ENCODE data around the gene KCNG4.
A peak's percentile ranks its signal among the peaks of the same experiment; 100 is the strongest.

KCNG4 gene

DNA sequence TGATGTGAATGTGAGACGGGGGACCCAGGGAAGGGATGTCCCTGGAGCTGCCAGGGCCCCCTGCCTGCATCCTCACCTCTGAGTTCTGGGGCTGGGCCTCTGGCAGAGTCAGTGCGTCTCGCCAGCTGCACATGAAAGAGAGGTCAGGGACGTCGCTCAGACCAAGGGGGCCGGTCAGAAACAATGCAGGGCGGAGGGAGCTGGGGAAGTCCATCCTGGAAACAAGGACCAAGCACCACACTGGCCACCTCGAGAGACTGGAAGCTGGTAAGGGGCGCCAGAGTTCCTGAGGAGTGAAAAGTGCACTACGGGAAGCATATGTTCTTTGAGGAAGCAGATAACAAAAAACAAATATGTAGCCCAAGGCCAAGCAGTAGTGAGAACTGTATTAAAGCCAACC is 55.0 kb downstream of the KCNG4 start:
- no peaks in the 10 kb centered on the region for H3K9me3 Mint-ChIP-seq
- peaks cover 19% of the 10 kb centered on the region for H3K36me3 Mint-ChIP-seq (ENCODE audit: low read depth)
- H3K4me1 Mint-ChIP-seq: peaks cover 19% of the 10 kb centered on the region
- H3K27ac Mint-ChIP-seq: peak overlapping the region; percentile 84
- TF ChIP-seq, protein P1, sequence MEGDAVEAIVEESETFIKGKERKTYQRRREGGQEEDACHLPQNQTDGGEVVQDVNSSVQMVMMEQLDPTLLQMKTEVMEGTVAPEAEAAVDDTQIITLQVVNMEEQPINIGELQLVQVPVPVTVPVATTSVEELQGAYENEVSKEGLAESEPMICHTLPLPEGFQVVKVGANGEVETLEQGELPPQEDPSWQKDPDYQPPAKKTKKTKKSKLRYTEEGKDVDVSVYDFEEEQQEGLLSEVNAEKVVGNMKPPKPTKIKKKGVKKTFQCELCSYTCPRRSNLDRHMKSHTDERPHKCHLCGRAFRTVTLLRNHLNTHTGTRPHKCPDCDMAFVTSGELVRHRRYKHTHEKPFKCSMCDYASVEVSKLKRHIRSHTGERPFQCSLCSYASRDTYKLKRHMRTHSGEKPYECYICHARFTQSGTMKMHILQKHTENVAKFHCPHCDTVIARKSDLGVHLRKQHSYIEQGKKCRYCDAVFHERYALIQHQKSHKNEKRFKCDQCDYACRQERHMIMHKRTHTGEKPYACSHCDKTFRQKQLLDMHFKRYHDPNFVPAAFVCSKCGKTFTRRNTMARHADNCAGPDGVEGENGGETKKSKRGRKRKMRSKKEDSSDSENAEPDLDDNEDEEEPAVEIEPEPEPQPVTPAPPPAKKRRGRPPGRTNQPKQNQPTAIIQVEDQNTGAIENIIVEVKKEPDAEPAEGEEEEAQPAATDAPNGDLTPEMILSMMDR (IDR thresholded peaks at IDR 0.05): no peak
- no peaks in the 10 kb centered on the region for H3K27me3 Mint-ChIP-seq (ENCODE audit: low read depth, poor library complexity)
- peak overlapping the region; percentile 94 for H3K4me3 Mint-ChIP-seq
- DNase-seq: no peak

DNA sequence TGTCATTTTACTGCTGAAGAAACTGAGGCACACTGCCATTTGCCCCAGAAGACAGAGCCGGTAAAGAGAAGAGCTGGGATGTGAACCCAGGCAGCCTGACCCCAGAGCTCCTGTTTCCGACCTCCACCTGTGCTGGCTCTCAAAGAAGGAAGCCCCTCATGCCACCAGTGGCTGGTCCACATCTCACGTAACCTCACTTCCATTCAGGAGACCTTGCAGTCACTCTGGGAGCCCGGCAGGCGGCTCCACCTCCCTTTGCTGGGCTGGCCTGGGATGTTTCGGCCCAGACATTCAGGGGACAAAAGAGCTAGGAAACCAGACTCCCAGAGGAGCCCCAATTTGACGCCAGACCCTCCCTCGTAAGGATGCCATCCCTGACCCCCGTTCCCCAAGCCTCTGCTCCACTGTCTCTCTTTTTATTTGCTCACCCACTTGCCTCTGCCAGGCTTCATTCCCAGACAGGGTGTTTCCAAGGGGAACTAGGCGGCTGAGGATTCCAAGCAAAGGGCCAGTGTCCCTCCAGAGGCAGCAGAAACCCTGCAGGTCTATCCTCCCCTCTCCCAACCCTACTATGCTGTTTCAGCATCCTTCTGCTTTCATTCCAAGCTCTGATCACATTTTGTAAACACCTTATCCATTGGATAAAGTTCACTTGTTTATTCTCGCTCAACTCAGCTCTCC is 55.8 kb downstream of the KCNG4 start:
- peaks cover 19% of the 10 kb centered on the region for H3K4me1 Mint-ChIP-seq
- peak overlapping the region; percentile 18 for H3K4me3 Mint-ChIP-seq
- no peaks in the 10 kb centered on the region for H3K9me3 Mint-ChIP-seq
- no peak for DNase-seq
- TF ChIP-seq, protein P1 (IDR thresholded peaks at IDR 0.05): no peak
- H3K27ac Mint-ChIP-seq: no peak overlapping the region
- H3K27me3 Mint-ChIP-seq (ENCODE audit: low read depth, poor library complexity): no peaks in the 10 kb centered on the region
- peaks cover 19% of the 10 kb centered on the region for H3K36me3 Mint-ChIP-seq (ENCODE audit: low read depth)

DNA sequence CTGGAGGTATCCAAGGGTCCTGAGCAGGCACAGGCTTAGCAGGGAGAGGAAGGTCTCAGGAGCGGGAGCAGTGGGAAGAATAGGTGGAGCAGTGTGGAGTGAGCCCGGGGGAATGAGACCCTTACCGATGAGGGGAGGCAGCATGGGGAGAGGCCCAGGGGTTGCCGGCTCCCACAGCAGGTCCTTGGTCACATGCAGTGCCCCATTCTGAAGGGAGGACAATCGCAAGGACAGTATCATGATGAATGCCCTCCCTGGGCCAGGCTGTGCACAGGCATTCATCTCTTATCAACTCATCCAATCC is 56.3 kb downstream of the KCNG4 start:
- peaks cover 22% of the 10 kb centered on the region for H3K4me1 Mint-ChIP-seq
- H3K27ac Mint-ChIP-seq: no peak overlapping the region
- no peaks in the 10 kb centered on the region for H3K27me3 Mint-ChIP-seq (ENCODE audit: low read depth, poor library complexity)
- no peaks in the 10 kb centered on the region for H3K9me3 Mint-ChIP-seq
- DNase-seq: no peak
- H3K36me3 Mint-ChIP-seq (ENCODE audit: low read depth): peaks cover 19% of the 10 kb centered on the region
- H3K4me3 Mint-ChIP-seq: no peak overlapping the region
- TF ChIP-seq, protein P1 (IDR thresholded peaks at IDR 0.05): no peak

DNA sequence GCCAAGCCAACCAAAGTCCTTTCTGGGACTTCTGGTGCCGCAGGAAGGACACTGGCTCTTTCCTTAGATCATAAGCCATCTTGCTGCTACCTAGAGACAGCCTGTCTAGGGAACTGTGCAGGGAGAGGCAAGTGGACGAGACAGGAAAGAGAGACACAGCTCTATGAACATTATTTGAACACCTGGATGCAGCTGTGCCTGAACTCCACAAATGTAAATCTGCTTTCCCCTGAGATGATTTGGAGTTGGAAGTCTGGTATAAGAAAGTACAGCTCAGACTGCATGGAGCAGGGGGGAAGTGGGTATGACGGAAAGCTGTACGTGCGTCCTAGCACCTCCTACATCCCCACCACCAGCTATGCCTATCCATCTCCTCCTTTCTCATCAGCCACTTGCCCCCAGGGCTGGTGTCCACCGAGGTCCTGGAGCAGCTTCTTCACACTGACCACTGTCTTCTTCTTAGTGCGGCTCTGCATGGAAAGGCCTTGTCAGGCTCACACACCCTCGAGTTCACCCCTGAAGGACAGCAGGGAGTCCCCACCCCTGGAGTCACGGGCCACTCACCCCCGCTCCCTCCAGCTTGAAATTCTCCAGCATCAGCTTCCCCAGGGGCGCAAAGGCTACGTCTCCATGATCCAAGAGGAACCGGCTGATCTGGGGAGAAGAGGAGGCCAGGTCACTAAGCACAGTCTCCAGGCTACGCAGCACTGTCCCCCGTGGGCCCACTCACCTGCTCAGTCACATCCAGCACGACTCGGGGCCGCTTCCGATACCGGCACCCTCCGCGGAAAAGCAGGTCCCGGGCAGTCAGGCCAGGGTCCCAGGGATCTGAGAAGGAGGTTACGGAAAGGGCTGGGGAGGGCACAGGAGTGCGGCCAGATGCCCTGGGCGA is 56.9 kb downstream of the KCNG4 start:
- Mint-ChIP-seq H3K27me3 (ENCODE audit: low read depth, poor library complexity) (no peaks in the 10 kb centered on the region), H3K36me3 (ENCODE audit: low read depth) (peaks cover 24% of the 10 kb centered on the region), H3K27ac (no peak overlapping the region), H3K4me1 (peaks cover 28% of the 10 kb centered on the region), H3K9me3 (no peaks in the 10 kb centered on the region), H3K4me3 (no peak overlapping the region)
- TF ChIP-seq, protein P1 (IDR thresholded peaks at IDR 0.05): no peak
- no peak for DNase-seq

DNA sequence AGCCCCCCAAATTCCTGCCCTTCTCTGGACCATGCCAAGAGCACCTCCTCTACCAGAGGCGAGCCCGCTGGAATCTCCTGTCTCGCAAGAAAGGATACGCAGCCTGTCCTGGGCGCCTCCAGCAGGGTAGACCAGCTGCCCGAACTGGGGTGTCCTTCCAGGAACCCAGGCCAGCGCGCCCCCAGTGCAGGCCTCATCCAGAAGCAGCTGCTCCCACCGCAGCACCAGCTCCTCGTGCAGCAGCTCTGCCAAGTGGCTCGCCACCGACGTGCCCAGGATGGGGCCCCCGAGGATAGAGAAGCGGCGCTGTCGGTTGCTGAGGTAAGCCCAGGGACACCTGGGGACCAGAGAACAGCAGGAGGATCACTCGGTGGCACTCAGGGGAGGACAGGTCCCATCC is 57.7 kb downstream of the KCNG4 start:
- DNase-seq: no peak
- Mint-ChIP-seq H3K9me3 (no peaks in the 10 kb centered on the region), H3K4me1 (peaks cover 36% of the 10 kb centered on the region), H3K4me3 (no peak overlapping the region), H3K27me3 (ENCODE audit: low read depth, poor library complexity) (no peaks in the 10 kb centered on the region), H3K27ac (no peak overlapping the region), H3K36me3 (ENCODE audit: low read depth) (peaks cover 26% of the 10 kb centered on the region)
- TF ChIP-seq, protein P1 (IDR thresholded peaks at IDR 0.05): no peak
